Measurements from ENCODE around the gene PLTP. TPM values are rescaled to one million over a fixed set of nuclear protein-coding genes. Genes with fewer than 3 reads are reported as not detected.

Gene PLTP
- total RNA-seq, 1 donor from 2014 or later, result 19.0 TPM

GRCh38 chr20:45873409-45874103 lies 38.4 kb downstream of the PLTP start:
- no peak for DNase-seq

DNA sequence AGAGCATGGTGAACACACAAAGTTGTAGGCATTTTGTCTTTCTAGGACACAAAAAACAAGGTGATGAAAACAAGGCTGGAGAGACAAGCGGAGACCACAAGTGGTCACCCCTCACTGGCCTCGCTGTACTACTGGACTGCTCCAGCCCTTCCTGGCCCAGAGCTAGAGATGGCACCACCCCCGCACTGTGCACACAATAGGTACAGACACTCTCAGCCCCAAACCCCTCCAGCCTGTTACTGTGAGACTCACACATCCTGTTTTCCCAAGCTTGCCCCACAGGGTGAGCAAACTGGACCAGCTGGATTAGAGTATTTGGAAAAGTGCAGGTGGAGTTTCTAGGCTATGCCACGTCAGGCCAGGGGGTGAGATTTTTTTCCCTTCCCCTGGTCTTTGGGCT lies 39.3 kb downstream of the PLTP start:
- DNase-seq, result no peak

GRCh38 chr20:45867819-45868176 lies 44.2 kb downstream of the PLTP start:
- DNase-seq, result no peak

DNA sequence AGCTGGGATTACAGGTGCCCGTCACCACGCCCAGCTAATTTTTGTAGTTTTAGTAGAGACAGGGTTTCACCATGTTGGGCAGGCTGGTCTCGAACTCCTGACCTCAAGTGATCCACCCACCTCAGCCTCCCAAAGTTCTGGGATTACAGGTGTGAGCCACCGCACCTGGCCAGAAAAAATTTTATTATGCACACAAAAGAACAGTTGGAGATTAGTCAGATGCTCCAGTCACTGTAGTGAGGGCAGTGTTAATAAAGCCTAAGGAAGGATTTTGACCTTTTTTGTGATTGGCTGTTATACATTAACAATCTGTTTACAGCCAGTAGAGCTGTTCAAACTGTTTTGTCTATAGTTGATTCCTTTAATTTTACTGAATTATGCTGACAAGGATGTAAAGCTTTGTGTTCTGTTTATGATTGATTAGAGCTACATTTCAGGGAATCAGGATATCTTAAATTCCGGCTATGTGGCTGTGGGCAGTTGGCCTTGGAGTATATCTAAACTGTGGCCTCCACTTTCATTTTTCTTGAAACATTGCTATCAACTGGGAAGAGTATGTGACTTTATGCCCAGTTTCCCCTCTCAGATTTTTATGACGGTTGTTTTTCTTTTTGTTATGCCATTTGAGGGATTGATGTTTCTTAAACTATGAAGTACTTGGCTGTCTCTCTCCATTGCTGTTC lies 44.7 kb downstream of the PLTP start:
- DNase-seq, result no peak

- DNase-seq, result no peak
These were observed 45.5 kb downstream of the PLTP start for GRCh38 chr20:45866454-45866853.

GRCh38 chr20:45863543-45864470 lies 48.1 kb downstream of the PLTP start:
- no peak for DNase-seq

DNA sequence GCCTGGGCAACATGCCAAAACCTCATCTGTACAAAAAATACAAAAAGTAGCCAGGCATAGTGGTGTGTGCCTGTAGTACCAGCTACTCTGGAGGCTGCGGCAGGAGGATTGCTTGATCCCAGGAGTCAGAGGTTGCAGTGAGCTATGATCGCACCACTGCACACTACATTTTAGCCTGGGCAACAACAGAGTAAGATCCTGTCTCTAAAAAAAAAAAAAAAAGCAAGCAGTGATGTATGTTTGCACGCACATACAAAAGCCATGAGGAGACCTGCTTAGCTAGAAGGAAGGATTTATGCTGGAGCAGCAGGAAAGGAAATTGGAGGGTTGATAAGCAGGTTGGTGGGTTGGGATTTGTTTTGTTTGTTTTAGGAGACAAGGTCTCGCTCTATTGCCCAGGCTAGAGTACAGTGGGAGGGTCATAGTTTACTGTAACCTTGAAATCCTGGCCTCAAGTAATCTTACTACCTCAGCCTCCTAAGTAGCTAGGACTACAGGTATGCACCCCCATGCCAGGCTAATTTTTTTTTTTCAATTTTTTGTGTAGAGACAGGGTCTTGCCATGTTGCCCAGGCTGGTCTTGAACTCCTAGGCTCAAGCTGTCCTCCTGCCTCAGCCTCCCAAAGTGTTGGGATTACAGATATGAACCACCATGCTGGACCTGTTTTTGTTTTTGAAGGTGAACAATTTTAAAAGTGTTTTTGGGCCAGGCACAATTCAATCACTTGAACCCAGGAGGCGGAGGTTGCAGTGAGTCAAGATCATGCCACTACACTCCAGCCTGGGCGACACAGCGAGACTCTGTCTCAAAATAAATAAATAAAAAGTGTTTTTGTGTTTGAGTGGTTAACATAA lies 50.5 kb downstream of the PLTP start:
- no peak for DNase-seq

DNA sequence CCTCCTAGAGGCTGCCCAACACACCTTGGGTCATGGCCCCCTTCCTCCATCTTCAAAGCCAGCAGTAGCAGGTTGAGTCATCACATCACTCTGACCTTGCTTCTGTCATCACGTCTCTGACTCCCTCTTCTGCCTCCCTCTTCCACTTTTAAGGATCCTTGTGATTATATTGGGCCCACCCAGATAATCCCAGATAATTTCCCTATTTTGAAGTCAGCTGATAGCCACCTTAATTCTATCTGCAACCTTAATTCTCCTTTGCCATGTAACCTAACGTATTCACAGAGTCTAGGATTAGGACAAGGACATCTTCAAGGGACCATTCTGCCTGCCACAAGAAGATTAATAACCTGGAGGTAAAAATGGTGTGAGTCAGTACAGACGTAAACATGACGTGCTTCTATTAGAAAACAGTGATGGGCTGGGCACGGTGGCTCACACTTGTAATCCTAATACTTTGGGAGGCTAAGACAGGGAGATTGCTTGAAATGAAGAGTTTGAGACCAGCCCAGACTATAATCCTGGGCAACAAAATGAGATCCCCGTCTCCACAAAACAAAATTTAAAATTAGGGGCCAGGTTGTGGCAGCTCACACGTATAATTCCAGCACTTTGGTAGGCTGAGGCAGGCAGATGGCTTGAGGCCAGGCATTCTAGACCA lies 51.3 kb downstream of the PLTP start:
- no peak for DNase-seq

GRCh38 chr20:45859916-45860315 lies 52.0 kb downstream of the PLTP start:
- no peak for DNase-seq

- DNase-seq, result no peak
These were observed 54.1 kb downstream of the PLTP start for GRCh38 chr20:45857882-45858216.

DNA sequence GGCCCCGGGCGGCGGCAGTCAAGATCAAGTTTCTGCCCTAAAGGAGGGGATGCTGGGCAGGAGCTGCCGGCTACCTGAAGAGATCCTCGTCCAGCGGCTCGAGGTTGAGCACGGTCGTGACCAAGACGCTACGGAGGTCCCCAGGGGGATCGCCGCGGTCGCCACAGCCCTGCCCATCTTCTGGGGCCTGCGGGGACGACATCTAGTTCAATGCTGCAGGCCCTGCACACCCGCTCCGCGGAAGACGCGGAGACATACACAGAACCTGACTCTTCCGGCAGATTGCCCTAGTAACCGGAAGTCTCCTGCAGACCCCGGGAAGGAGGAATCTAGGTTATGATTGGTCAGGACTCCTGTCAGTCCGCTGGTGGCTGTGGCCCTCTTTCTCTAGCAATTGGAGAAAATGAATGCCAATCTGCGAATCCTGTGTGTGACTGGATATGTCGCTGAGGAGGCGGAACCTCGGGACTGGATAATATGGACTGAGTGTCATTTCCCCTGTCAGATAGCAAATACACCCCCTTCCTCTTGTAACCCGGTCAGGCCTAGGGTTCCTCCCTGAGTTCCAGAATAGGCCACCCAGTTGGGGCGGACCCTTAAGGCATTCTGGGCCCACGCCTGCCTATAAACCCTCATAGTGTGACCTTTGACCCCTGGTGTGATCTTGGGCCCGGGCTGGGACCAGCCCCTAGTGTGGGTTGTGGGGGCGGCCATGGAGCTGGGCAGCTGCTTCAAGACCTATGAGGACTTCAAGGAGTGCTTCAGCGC lies 54.7 kb downstream of the PLTP start, which contains the start of the genes ACOT8 and ZSWIM3:
Gene ACOT8 (minus strand): TSS at position 279 of the 768 bp plus-strand sequence. CDS start 77 bp downstream, at position 202.
Gene ZSWIM3 (plus strand): TSS at position 501 of the 768 bp plus-strand sequence. CDS start 212 bp downstream, at position 713.
- peak; percentile 96 for DNase-seq

- DNase-seq, result no peak
These were observed 58.5 kb downstream of the PLTP start for GRCh38 chr20:45853484-45853883.

- DNase-seq, result no peak
These were observed 59.6 kb downstream of the PLTP start for GRCh38 chr20:45852326-45852725.

GRCh38 chr20:45851501-45851900 lies 60.5 kb downstream of the PLTP start:
- DNase-seq, result no peak

GRCh38 chr20:45850926-45851325 lies 61.0 kb downstream of the PLTP start:
- no peak for DNase-seq

DNA sequence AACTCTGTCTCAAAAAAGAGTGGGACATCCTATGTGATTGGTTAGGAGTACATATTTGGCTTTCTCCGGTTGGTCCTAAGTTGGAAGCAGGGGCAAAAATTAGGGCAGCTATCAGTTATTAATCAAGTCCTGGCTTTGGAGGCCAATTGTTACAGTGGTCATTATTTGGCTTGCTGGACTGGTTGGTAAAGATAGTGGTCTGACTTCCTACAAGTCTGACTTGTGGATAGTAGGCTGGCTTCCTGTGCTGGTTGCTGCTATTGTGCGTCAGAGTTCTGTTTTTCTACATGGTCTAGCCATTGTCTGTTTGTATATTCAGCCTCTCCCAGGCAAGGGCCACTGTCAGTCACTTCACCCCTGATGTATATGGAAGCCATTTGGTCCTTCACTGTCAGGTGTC lies 61.7 kb downstream of the PLTP start:
- no peak for DNase-seq

- no peak for DNase-seq
These were observed 62.9 kb downstream of the PLTP start for GRCh38 chr20:45848969-45849582.
